ENCODE measurements around the gene STIMATE.

Gene STIMATE

GRCh38 chr3:52897130-52898122 lies at the start of gene STIMATE:
Gene STIMATE (minus strand): TSS chr3:52897548. CDS start chr3:52897450, 98 bp downstream.
- peak; percentile 78 to 81 for DNase-seq (ENCODE audit: low read depth in 1 of 2, low spot score in 1 of 2)

- DNase-seq (ENCODE audit: low read depth in 1 of 2, low spot score in 1 of 2): no peak
Measured at GRCh38 chr3:52939600-52939999, 42.3 kb upstream of the STIMATE start.

- peak in 1 of 2 donors; percentile 16 for DNase-seq (ENCODE audit: low read depth in 1 of 2, low spot score in 1 of 2)
Measured at GRCh38 chr3:52934630-52935530, 37.5 kb upstream of the STIMATE start.

- no peak for DNase-seq (ENCODE audit: low read depth in 1 of 2, low spot score in 1 of 2)
Measured at GRCh38 chr3:52931889-52932288, 34.5 kb upstream of the STIMATE start.

GRCh38 chr3:52931328-52931727 lies 34.0 kb upstream of the STIMATE start:
- DNase-seq (ENCODE audit: low read depth in 1 of 2, low spot score in 1 of 2): no peak

GRCh38 chr3:52930748-52931147 lies 33.4 kb upstream of the STIMATE start:
- no peak for DNase-seq (ENCODE audit: low read depth in 1 of 2, low spot score in 1 of 2)

GRCh38 chr3:52926554-52926953 lies 29.2 kb upstream of the STIMATE start:
- no peak for DNase-seq (ENCODE audit: low read depth in 1 of 2, low spot score in 1 of 2)

- DNase-seq (ENCODE audit: low read depth in 1 of 2, low spot score in 1 of 2): no peak
Measured at GRCh38 chr3:52925405-52926313, 28.3 kb upstream of the STIMATE start.

GRCh38 chr3:52923963-52924362 lies 26.6 kb upstream of the STIMATE start:
- no peak for DNase-seq (ENCODE audit: low read depth in 1 of 2, low spot score in 1 of 2)

GRCh38 chr3:52920841-52921240 lies 23.5 kb upstream of the STIMATE start:
- no peak for DNase-seq (ENCODE audit: low read depth in 1 of 2, low spot score in 1 of 2)

- no peak for DNase-seq (ENCODE audit: low read depth in 1 of 2, low spot score in 1 of 2)
Measured at GRCh38 chr3:52917044-52917443, 19.7 kb upstream of the STIMATE start.

GRCh38 chr3:52915294-52915693 lies 17.9 kb upstream of the STIMATE start:
- no peak for DNase-seq (ENCODE audit: low read depth in 1 of 2, low spot score in 1 of 2)

- no peak for DNase-seq (ENCODE audit: low read depth in 1 of 2, low spot score in 1 of 2)
Measured at GRCh38 chr3:52912885-52913731, 15.8 kb upstream of the STIMATE start.

- DNase-seq (ENCODE audit: low read depth in 1 of 2, low spot score in 1 of 2): no peak
Measured at GRCh38 chr3:52910823-52911222, 13.5 kb upstream of the STIMATE start.

- no peak for DNase-seq (ENCODE audit: low read depth in 1 of 2, low spot score in 1 of 2)
Measured at GRCh38 chr3:52907497-52907896, 10.1 kb upstream of the STIMATE start.

GRCh38 chr3:52904552-52904951 lies 7.2 kb upstream of the STIMATE start:
- no peak for DNase-seq (ENCODE audit: low read depth in 1 of 2, low spot score in 1 of 2)

- no peak for DNase-seq (ENCODE audit: low read depth in 1 of 2, low spot score in 1 of 2)
Measured at GRCh38 chr3:52904000-52904399, 6.7 kb upstream of the STIMATE start.

- no peak for DNase-seq (ENCODE audit: low read depth in 1 of 2, low spot score in 1 of 2)
Measured at GRCh38 chr3:52896613-52897012, 735 bp downstream of the STIMATE start.

GRCh38 chr3:52896151-52896550 lies 1.2 kb downstream of the STIMATE start:
- DNase-seq (ENCODE audit: low read depth in 1 of 2, low spot score in 1 of 2): no peak

- peak in 1 of 2 donors; percentile 20 for DNase-seq (ENCODE audit: low read depth in 1 of 2, low spot score in 1 of 2)
Measured at GRCh38 chr3:52895418-52895817, 1.9 kb downstream of the STIMATE start.
